Fibroblast of lung (primary cell): ENCODE measurements around the gene ABCG4.

Experiments used
- CTCF ChIP-seq, 2 donors: IDR thresholded peaks in 1 of 2; conservative IDR thresholded peaks in 1 of 2; 1 replicate in 1 of 2; 2 replicates in 1 of 2; pipeline ENCODE4 v1.5.1; 2011 to 2012; ENCODE audit warnings: low read length in 2 of 2, control low read depth in 1 of 2, inconsistent platforms in 1 of 2, low read depth in 1 of 2, mild to moderate bottlenecking in 1 of 2
- EZH2 ChIP-seq: IDR thresholded peaks from 2 replicates; pipeline ENCODE4 v1.5.1; 2012; ENCODE audit warnings: low read length, control low read depth, mild to moderate bottlenecking; ENCODE audit errors: missing control alignments

GRCh38 chr11:119152604-119153003, 3.8 kb downstream of the ABCG4 start:
- TF ChIP-seq CTCF (conservative IDR thresholded peaks at IDR 0.05 in 1 of 2, IDR thresholded peaks at IDR 0.05 in 1 of 2; ENCODE audit: low read depth in 1 of 2, low read length in 2 of 2) (no peak), EZH2 (no peak)
